Measurements from ENCODE around the gene SCN1B. TPM values are rescaled to one million over a fixed set of nuclear protein-coding genes. Genes with fewer than 3 reads are reported as not detected.

SCN1B gene
- polyA plus RNA-seq, 2 of the 4 experiments (the other 2 are of a cell fraction): 11.0 to 11.3 TPM

DNA sequence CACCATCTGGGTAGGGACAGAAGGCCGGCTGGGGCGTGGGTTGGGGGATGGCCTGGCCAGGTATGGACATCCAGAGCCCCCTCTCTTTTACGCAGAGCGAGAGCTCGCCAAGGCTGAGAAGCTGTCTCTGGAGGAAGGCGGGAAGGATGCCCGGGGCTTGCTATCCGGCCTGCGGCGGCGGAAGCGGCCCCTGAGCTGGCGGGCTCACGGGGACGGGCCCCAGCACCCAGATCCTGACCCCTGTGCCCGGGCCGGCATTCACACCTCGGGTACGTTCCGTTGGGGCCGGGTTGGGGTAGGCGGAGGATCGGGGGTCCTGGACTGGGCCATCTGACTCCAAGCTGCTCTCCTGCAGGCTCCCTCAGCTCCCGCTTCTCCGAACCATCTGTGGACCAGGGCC, 8.7 kb upstream of the SCN1B start:
- H3K27ac ChIP-seq: no peak overlapping the region
- DNase-seq (ENCODE audit: low read depth in 1 of 2, low spot score in 1 of 2) (no peak), FAIRE-seq (no peak), ATAC-seq (no peak)
- TF ChIP-seq ZSCAN20 (CRISPR knock-in tag; IDR thresholded peaks at IDR 0.05): no peak
- no peak for TF ChIP-seq ESRRA (IDR thresholded peaks at IDR 0.05; ENCODE audit: borderline replicate concordance, low read length)
- no peak for TF ChIP-seq FOXS1 (CRISPR knock-in tag; IDR thresholded peaks at IDR 0.05)
- TF ChIP-seq EHF (CRISPR knock-in tag; IDR thresholded peaks at IDR 0.05): no peak
- TF ChIP-seq, protein P1, sequence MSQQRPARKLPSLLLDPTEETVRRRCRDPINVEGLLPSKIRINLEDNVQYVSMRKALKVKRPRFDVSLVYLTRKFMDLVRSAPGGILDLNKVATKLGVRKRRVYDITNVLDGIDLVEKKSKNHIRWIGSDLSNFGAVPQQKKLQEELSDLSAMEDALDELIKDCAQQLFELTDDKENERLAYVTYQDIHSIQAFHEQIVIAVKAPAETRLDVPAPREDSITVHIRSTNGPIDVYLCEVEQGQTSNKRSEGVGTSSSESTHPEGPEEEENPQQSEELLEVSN (IDR thresholded peaks at IDR 0.05; ENCODE audit: borderline replicate concordance, low read depth): no peak
- TF ChIP-seq MAZ (IDR thresholded peaks at IDR 0.05; ENCODE audit: borderline replicate concordance, low read depth, low read length): no peak
- TF ChIP-seq HOXB13 (CRISPR knock-in tag; IDR thresholded peaks at IDR 0.05; ENCODE audit: low read depth): no peak
- TF ChIP-seq POLR2A (IDR thresholded peaks at IDR 0.05; ENCODE audit: low read length): no peak
- no peak for TF ChIP-seq FOSL2 (IDR thresholded peaks at IDR 0.05)
- no peak for TF ChIP-seq FOSL2 (CRISPR knock-in tag; IDR thresholded peaks at IDR 0.05)
- no peak for TF ChIP-seq HES2 (IDR thresholded peaks at IDR 0.05)
- no peak for TF ChIP-seq CTCF (IDR thresholded peaks at IDR 0.05)
- TF ChIP-seq, protein P2, sequence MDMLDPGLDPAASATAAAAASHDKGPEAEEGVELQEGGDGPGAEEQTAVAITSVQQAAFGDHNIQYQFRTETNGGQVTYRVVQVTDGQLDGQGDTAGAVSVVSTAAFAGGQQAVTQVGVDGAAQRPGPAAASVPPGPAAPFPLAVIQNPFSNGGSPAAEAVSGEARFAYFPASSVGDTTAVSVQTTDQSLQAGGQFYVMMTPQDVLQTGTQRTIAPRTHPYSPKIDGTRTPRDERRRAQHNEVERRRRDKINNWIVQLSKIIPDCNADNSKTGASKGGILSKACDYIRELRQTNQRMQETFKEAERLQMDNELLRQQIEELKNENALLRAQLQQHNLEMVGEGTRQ (IDR thresholded peaks at IDR 0.05): no peak
- TF ChIP-seq POLR2AphosphoS2 (conservative IDR thresholded peaks at IDR 0.05; ENCODE audit: low read length): no peak
- TF ChIP-seq TFCP2L1 (CRISPR knock-in tag; IDR thresholded peaks at IDR 0.05): no peak
- TF ChIP-seq, protein P3, sequence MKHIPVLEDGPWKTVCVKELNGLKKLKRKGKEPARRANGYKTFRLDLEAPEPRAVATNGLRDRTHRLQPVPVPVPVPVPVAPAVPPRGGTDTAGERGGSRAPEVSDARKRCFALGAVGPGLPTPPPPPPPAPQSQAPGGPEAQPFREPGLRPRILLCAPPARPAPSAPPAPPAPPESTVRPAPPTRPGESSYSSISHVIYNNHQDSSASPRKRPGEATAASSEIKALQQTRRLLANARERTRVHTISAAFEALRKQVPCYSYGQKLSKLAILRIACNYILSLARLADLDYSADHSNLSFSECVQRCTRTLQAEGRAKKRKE (CRISPR knock-in tag; IDR thresholded peaks at IDR 0.05; ENCODE audit: low read depth): no peak
- TF ChIP-seq GATA3 (IDR thresholded peaks at IDR 0.05; ENCODE audit: borderline replicate concordance): no peak
- no peak for TF ChIP-seq HEYL (CRISPR knock-in tag; IDR thresholded peaks at IDR 0.05)
- no peak for TF ChIP-seq RAD21 (conservative IDR thresholded peaks at IDR 0.05 in 1 of 2, IDR thresholded peaks at IDR 0.05 in 1 of 2)
- no peak for TF ChIP-seq ZNF302 (CRISPR knock-in tag; IDR thresholded peaks at IDR 0.05)
- WGBS (ENCODE audit: missing lambda C conversion rate): 94% methylated on average over 21 of the region's 25 CpGs
- H3K4me1 ChIP-seq: no peaks in the 10 kb centered on the region
- ChIA-PET POLR2A (interaction anchor here (0.7 to 1.1 kb wide), 2 partner anchors 11 to 21 kb away, joined by 3 to 7 read pairs; no protein-coding TSS in a partner anchor), CTCF (interaction anchor here (0.9 to 48.0 kb wide), 5 partner anchors 23 to 114 kb away, joined by 3 to 1860 read pairs (median 7); partner anchors contain the start of genes GRAMD1A, LGI4 and ZNF792)
- H3K4me3 ChIP-seq: no peak overlapping the region
- H3K9me3 ChIP-seq: no peaks in the 10 kb centered on the region
- no peak overlapping the region for H3K4me2 ChIP-seq

- DNase-seq (ENCODE audit: low read depth in 1 of 2, low spot score in 1 of 2) (no peak), FAIRE-seq (no peak), ATAC-seq (peak; percentile 1 to 7; a peak in 3 of 6 replicates)
- Histone ChIP-seq H3K4me3 (no peak overlapping the region), H3K27ac (no peak overlapping the region), H3K4me1 (no peaks in the 10 kb centered on the region), H3K9me3 (no peaks in the 10 kb centered on the region), H3K4me2 (no peak overlapping the region)
- TF ChIP-seq KDM5A (IDR thresholded peaks at IDR 0.05) (no peak), POLR2A (IDR thresholded peaks at IDR 0.05; ENCODE audit: low read length) (no peak)
- ChIA-PET CTCF (interaction anchor here (1.0 to 48.0 kb wide), 4 partner anchors 22 to 113 kb away, joined by 3 to 1860 read pairs (median 10); partner anchors contain the start of genes GRAMD1A, LGI4 and ZNF792), POLR2A (interaction anchor here (0.7 kb wide), 1 partner anchor 21 kb away, joined by 7 read pairs; no protein-coding TSS in a partner anchor)
- WGBS (ENCODE audit: missing lambda C conversion rate): 90% methylated on average over 14 of the region's 14 CpGs
Measured at GRCh38 chr19:35022460-35022859, 7.8 kb upstream of the SCN1B start.
